Natural killer cell (primary cell): ENCODE measurements around the gene PRDM16. TPM values are rescaled to one million over a fixed set of nuclear protein-coding genes. Genes with fewer than 3 reads are reported as not detected.

Source experiments
- ATAC-seq, 3 donors: fragments of 150-1000 bp in 2 of 3; fragments of 200-7000 bp in 1 of 3; cut with Tn5 transposase; 1 replicate in 1 of 3; 2 replicates in 2 of 3; pipeline ENCODE4 v1.10.0; 2021; ENCODE audit warnings: mild to moderate bottlenecking in 2 of 3, moderate library complexity in 2 of 3
- DNase-seq, 2 donors: peaks; one replicate each; pipeline versions ENCODE4 v3.0.0 to v3.0.0-alpha.2; 2013 to 2021; ENCODE audit warnings: mixed read lengths in 1 of 2
- H3K27ac ChIP-seq: one replicate; pipeline ENCODE4 v1.5.1; 2013; ENCODE audit warnings: mild to moderate bottlenecking, low read length
- H3K27me3 ChIP-seq: one replicate; pipeline ENCODE4 v1.6.1; 2013; ENCODE audit warnings: low read length; ENCODE audit not compliant: control insufficient read depth, insufficient read depth
- H3K36me3 ChIP-seq: one replicate; pipeline ENCODE4 v1.6.1; 2013; ENCODE audit warnings: low read length; ENCODE audit not compliant: control insufficient read depth, insufficient read depth
- H3K4me1 ChIP-seq: one replicate; pipeline ENCODE4 v1.6.1; 2013; ENCODE audit warnings: low read length; ENCODE audit not compliant: control insufficient read depth, insufficient read depth
- H3K4me3 ChIP-seq: one replicate; pipeline ENCODE4 v1.5.1; 2013; ENCODE audit warnings: low read length
- H3K9me3 ChIP-seq: one replicate; pipeline ENCODE4 v1.6.1; 2013; ENCODE audit warnings: low read length; ENCODE audit not compliant: control insufficient read depth, insufficient read depth
- H3K27ac Mint-ChIP-seq, 2 donors: one replicate each; pipeline ENCODE4 v1.8.0; 2022; ENCODE audit warnings: mild to moderate bottlenecking in 2 of 2, mixed read lengths in 2 of 2, moderate library complexity in 1 of 2
- H3K27me3 Mint-ChIP-seq, 2 donors: one replicate each; pipeline ENCODE4 v1.8.0; 2022; ENCODE audit warnings: low read depth in 2 of 2, mixed read lengths in 2 of 2
- H3K36me3 Mint-ChIP-seq: one replicate; pipeline ENCODE4 v1.8.0; 2022; ENCODE audit warnings: mixed read lengths
- H3K4me1 Mint-ChIP-seq, 2 donors: one replicate each; pipeline ENCODE4 v1.8.0; 2022; ENCODE audit warnings: mixed read lengths in 2 of 2
- H3K4me3 Mint-ChIP-seq: one replicate; pipeline ENCODE4 v1.8.0; 2022; ENCODE audit warnings: mild to moderate bottlenecking, moderate library complexity, mixed read lengths
- H3K9me3 Mint-ChIP-seq, 2 donors: one replicate each; pipeline ENCODE4 v1.8.0; 2022; ENCODE audit warnings: mixed read lengths in 2 of 2
- WGBS: methylation state at CpG from one replicate; pipeline ENCODE4 v1.1.7; 2013; ENCODE audit warnings: missing lambda C conversion rate; ENCODE audit not compliant: insufficient coverage; 5-methylcytosine and 5-hydroxymethylcytosine counted together
- intact Hi-C: fragments of 100-400 bp; cut with micrococcal nuclease; formaldehyde crosslinking; loops from one replicate; pipeline ENCODE4 v1.14.2; 2022
- total RNA-seq, 4 donors: library from RNA; stranded (reverse); fragments of 120-200 nt in 1 of 4; gene quantifications; one replicate each; pipeline versions ENCODE4 v1.2.3 to v1.2.4, GENCODE V29; 2013 to 2022
- TF ChIP-seq, protein P1 (sequence below): fragments of 200-600 bp; IDR thresholded peaks from one replicate; pipeline ENCODE4 v1.8.0; 2022; ENCODE audit warnings: antibody characterized with exemption

Gene PRDM16
- total RNA-seq, 3 donors from 2014 or later (not counting 1 experiment from before 2014, with no cell fraction given), result 0.25 to 0.64 TPM; not detected in 1

DNA sequence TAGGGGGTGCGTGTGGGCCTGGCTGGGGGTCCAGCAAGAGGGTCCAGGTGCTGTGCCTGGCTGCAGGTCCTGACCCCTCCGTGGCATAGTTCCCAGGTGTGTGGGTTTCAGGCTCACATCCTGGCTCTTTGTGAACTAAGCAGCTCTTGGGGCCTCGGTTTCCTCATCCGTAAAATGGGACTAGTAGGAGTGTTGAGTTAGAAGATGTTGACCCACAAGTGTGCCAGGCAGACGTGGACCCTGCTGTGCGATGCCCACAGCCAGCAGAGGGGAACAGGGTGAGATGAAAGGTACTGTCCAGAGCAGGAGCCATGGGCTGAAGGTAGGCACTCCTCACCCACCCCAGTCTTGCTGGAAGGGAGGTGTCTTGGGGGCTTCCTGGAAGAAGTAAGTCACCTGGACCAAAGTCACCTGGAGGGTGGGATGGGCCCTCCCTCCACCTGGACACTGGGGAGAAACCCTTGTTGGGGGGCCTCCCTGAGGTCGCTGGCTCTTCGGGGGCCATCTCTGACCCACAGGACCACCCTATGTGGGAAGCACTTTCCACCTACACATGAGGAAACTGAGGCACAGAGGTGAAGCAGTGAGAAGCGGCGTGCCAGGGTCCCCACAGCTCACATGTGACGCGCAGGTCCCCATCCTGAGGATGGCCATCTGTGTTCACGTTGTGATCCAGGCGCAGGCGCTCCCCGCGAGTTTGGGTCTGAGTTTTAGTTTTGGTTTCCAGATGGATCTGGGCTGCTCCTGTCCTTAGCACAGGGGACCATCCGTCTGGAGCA is 386.9 kb downstream of the PRDM16 start:
- intact Hi-C loops, result no loop called here
- H3K4me1 Mint-ChIP-seq, result no peaks in the 10 kb centered on the region
- peaks cover 16% of the 10 kb centered on the region for H3K27me3 ChIP-seq
- H3K27me3 Mint-ChIP-seq, result peaks cover 6 to 8% of the 10 kb centered on the region in 2 donors
- no peaks in the 10 kb centered on the region for H3K9me3 Mint-ChIP-seq
- H3K36me3 ChIP-seq, result no peaks in the 10 kb centered on the region
- WGBS, result 92% methylated on average over 18 of the region's 18 CpGs
- no peak overlapping the region for H3K27ac Mint-ChIP-seq
- DNase-seq, result no peak
- TF ChIP-seq, protein P1, sequence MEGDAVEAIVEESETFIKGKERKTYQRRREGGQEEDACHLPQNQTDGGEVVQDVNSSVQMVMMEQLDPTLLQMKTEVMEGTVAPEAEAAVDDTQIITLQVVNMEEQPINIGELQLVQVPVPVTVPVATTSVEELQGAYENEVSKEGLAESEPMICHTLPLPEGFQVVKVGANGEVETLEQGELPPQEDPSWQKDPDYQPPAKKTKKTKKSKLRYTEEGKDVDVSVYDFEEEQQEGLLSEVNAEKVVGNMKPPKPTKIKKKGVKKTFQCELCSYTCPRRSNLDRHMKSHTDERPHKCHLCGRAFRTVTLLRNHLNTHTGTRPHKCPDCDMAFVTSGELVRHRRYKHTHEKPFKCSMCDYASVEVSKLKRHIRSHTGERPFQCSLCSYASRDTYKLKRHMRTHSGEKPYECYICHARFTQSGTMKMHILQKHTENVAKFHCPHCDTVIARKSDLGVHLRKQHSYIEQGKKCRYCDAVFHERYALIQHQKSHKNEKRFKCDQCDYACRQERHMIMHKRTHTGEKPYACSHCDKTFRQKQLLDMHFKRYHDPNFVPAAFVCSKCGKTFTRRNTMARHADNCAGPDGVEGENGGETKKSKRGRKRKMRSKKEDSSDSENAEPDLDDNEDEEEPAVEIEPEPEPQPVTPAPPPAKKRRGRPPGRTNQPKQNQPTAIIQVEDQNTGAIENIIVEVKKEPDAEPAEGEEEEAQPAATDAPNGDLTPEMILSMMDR, result no peak
- H3K4me3 Mint-ChIP-seq, result peak overlapping the region; percentile 50
- H3K36me3 Mint-ChIP-seq, result no peaks in the 10 kb centered on the region
- H3K9me3 ChIP-seq, result no peaks in the 10 kb centered on the region
- no peak overlapping the region for H3K4me3 ChIP-seq
- peaks cover 21% of the 10 kb centered on the region for H3K4me1 ChIP-seq
- H3K27ac ChIP-seq, result no peak overlapping the region
- ATAC-seq, result no peak

DNA sequence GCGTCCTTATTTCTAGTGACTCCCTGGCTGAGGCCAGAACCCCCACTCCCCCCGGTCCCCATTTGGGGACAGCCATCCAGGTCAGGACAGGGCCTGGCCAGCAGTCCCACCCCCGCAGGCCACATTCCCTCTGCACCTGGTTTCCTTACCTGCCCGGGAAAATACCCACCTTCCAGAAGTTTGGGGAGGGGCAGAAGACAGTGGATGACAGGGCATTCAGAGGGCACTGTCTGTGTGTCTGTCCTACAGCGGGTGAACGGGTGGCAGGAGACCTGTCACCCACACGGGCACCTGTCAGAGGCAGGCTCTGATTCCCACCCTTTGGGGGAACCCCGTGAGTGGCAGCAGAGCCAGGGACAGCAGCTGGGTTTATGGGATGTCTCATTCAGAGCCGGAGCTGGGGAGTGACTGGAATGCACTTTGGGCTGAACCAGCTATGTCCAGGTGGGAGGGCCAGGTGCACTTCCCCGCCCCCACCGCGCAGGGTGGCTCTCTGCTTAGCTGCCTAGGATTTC is 387.5 kb downstream of the PRDM16 start:
- Histone ChIP-seq H3K4me3 (no peak overlapping the region), H3K9me3 (no peaks in the 10 kb centered on the region), H3K27ac (no peak overlapping the region), H3K4me1 (peaks cover 21% of the 10 kb centered on the region), H3K27me3 (peaks cover 16% of the 10 kb centered on the region), H3K36me3 (no peaks in the 10 kb centered on the region)
- TF ChIP-seq, protein P1, result no peak
- Mint-ChIP-seq H3K4me1 (no peaks in the 10 kb centered on the region), H3K27ac (no peak overlapping the region), H3K36me3 (no peaks in the 10 kb centered on the region), H3K4me3 (no peak overlapping the region), H3K9me3 (no peaks in the 10 kb centered on the region), H3K27me3 (peaks cover 1 to 2% of the 10 kb centered on the region in 2 donors)
- no peak for DNase-seq
- intact Hi-C loops, result no loop called here
- no peak for ATAC-seq
- 92% methylated on average over 12 of the region's 12 CpGs for WGBS

DNA sequence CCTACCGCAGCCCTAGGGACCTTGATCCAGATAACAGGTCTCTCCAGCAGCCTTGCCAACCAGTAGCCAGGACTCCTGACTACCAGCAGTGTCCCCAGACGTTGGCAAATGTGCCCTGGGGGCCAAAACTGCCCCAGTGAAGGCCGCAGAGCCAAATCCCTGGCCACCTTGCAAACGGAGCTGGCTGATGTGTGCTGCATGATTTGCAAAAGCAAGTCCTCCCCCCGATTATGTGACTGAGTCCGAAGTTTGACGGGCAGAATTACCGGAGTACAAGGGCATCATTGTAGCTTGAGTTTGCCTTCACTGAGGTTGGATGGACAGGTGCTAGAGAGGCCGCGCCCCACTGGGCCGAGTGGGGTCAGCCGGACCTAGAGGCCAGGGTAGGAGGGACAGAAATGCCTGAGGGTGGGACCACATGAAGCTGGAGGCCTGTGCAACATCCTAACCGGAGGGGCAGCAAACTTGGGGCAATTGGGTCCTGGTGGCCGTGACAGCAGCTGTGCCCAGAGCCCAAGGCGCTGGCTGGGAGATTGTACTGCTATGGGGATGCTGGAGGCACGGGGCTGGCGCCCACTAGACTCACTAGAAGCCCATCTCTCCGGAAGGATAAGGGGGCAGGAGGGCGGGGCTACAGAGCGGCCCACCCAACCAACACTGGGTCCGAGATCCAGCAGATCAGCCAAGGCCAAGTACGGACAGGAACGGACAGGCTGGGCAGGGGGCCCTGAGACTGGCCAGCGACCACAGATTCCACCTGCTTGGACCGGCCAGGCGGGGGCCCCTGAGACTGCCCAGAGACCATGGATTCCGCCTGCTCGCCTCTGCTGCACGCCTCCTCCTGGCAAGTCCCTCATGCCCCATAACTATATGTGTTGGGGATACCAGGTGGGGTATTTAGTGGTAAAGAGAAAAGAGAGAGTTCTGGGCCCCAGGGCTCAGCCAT is 388.2 kb downstream of the PRDM16 start:
- 87% methylated on average over 29 of the region's 29 CpGs for WGBS
- ATAC-seq, result no peak
- H3K27me3 Mint-ChIP-seq, result peaks cover 0 to 2% of the 10 kb centered on the region in 2 donors
- H3K36me3 Mint-ChIP-seq, result no peaks in the 10 kb centered on the region
- H3K4me3 Mint-ChIP-seq, result no peak overlapping the region
- Histone ChIP-seq H3K36me3 (no peaks in the 10 kb centered on the region), H3K27me3 (peaks cover 16% of the 10 kb centered on the region), H3K4me3 (no peak overlapping the region), H3K4me1 (peaks cover 21% of the 10 kb centered on the region), H3K27ac (no peak overlapping the region), H3K9me3 (no peaks in the 10 kb centered on the region)
- no peaks in the 10 kb centered on the region for H3K4me1 Mint-ChIP-seq
- TF ChIP-seq, protein P1, result no peak
- intact Hi-C loops, result no loop called here
- no peaks in the 10 kb centered on the region for H3K9me3 Mint-ChIP-seq
- no peak for DNase-seq
- H3K27ac Mint-ChIP-seq, result no peak overlapping the region
